HG03280 (cell line): ENCODE results near the gene TSPAN14.

ENCODE experiments used
- ATAC-seq: cut with Tn5 transposase; IDR thresholded peaks from one replicate; pipeline ENCODE4 v1.9.1; 2021; ENCODE audit warnings: mild to moderate bottlenecking, moderate library complexity; ENCODE audit not compliant: unreplicated experiment

TSPAN14 gene

GRCh38 chr10:80502621-80503583 lies 48.8 kb downstream of the TSPAN14 start:
- ATAC-seq: no peak

- ATAC-seq: no peak
These were observed 49.6 kb downstream of the TSPAN14 start for GRCh38 chr10:80503584-80504157.

- no peak for ATAC-seq
These were observed 50.2 kb downstream of the TSPAN14 start for GRCh38 chr10:80504158-80504811.

GRCh38 chr10:80504897-80505465 lies 50.9 kb downstream of the TSPAN14 start:
- no peak for ATAC-seq

GRCh38 chr10:80506189-80506575 lies 52.1 kb downstream of the TSPAN14 start:
- no peak for ATAC-seq

- no peak for ATAC-seq
These were observed 52.9 kb downstream of the TSPAN14 start for GRCh38 chr10:80506836-80507487.

GRCh38 chr10:80509108-80509402 lies 54.9 kb downstream of the TSPAN14 start:
- ATAC-seq: no peak

GRCh38 chr10:80509403-80510161 lies 55.5 kb downstream of the TSPAN14 start:
- no peak for ATAC-seq

- ATAC-seq: no peak
These were observed 58.0 kb downstream of the TSPAN14 start for GRCh38 chr10:80512031-80512526.

- no peak for ATAC-seq
These were observed 59.0 kb downstream of the TSPAN14 start for GRCh38 chr10:80513106-80513505.

GRCh38 chr10:80515511-80515910 lies 61.4 kb downstream of the TSPAN14 start:
- ATAC-seq: no peak

GRCh38 chr10:80515941-80516340 lies 61.8 kb downstream of the TSPAN14 start:
- ATAC-seq: no peak

GRCh38 chr10:80516506-80517075 lies 62.5 kb downstream of the TSPAN14 start:
- no peak for ATAC-seq

GRCh38 chr10:80517416-80518142 lies 63.5 kb downstream of the TSPAN14 start:
- no peak for ATAC-seq

- no peak for ATAC-seq
These were observed 64.2 kb downstream of the TSPAN14 start for GRCh38 chr10:80518143-80518806.

GRCh38 chr10:80518807-80519360 lies 64.8 kb downstream of the TSPAN14 start:
- no peak for ATAC-seq

- no peak for ATAC-seq
These were observed 66.0 kb downstream of the TSPAN14 start for GRCh38 chr10:80519936-80520650.
